Measurements from ENCODE around the gene TAF6L.
A peak's percentile ranks its signal among the peaks of the same experiment; 100 is the strongest.

- TF ChIP-seq CTCF (IDR thresholded peaks at IDR 0.05 in 8 of 11, conservative IDR thresholded peaks at IDR 0.05 in 3 of 11), result peak; percentile 93 to 99 (median 97)
- TF ChIP-seq POLR2A (IDR thresholded peaks at IDR 0.05), result no peak
- peak in 1 of 3 donors; percentile 65 for TF ChIP-seq POLR2AphosphoS5 (IDR thresholded peaks at IDR 0.05)
These were observed 15.3 kb downstream of the TAF6L start for GRCh38 chr11:62786318-62787004.

All from spleen (tissue), 7 donors.